HepG2 (cell line): ENCODE data around the gene JPH3. TPM values are rescaled to one million over a fixed set of nuclear protein-coding genes. Genes with fewer than 3 reads are reported as not detected.

Source experiments
- CERS6 ChIP-seq: sonication (generic); formaldehyde crosslinking; IDR thresholded peaks from 2 replicates; pipeline ENCODE4 v1.5.0; 2020; ENCODE audit warnings: missing genetic modification reagents
- HDAC2 ChIP-seq: sonication (generic); formaldehyde crosslinking; IDR thresholded peaks from 2 replicates; pipeline ENCODE4 v1.4.0; 2020; ENCODE audit warnings: missing genetic modification reagents
- KDM5B ChIP-seq: sonication (generic); formaldehyde crosslinking; IDR thresholded peaks from 2 replicates; pipeline ENCODE4 v1.4.0; 2020; ENCODE audit warnings: missing genetic modification reagents, mild to moderate bottlenecking, borderline replicate concordance
- MIXL1 ChIP-seq: IDR thresholded peaks from 2 replicates; pipeline ENCODE4 v1.6.1; 2016
- MTERF4 ChIP-seq: sonication (generic); formaldehyde crosslinking; IDR thresholded peaks from 2 replicates; pipeline ENCODE4 v1.8.0; 2023; ENCODE audit warnings: mild to moderate bottlenecking, missing genetic modification reagents
- MXD3 ChIP-seq: IDR thresholded peaks from 2 replicates; pipeline ENCODE4 v1.6.1; 2016; ENCODE audit warnings: mild to moderate bottlenecking, missing biosample characterization, missing genetic modification reagents
- MXD4 ChIP-seq: IDR thresholded peaks from 2 replicates; pipeline ENCODE4 v1.6.1; 2016; ENCODE audit warnings: mild to moderate bottlenecking, missing biosample characterization, missing genetic modification reagents
- RXRB ChIP-seq: IDR thresholded peaks from 2 replicates; pipeline ENCODE4 v1.6.1; 2016; ENCODE audit warnings: borderline replicate concordance, missing genetic modification reagents, missing compliant biosample characterization
- SOX13 ChIP-seq, 3 experiments: fragments of 450-650 bp in 1 of 3; sonication (generic) in 1 of 3; formaldehyde crosslinking in 1 of 3; IDR thresholded peaks in 2 of 3; conservative IDR thresholded peaks in 1 of 3; 2 replicates each; pipeline versions ENCODE4 v1.5.0 to v1.6.1; 2016 to 2020; ENCODE audit warnings: antibody characterized with exemption in 1 of 3, mild to moderate bottlenecking in 1 of 3, missing compliant biosample characterization in 1 of 3, missing genetic modification reagents in 1 of 3, moderate library complexity in 1 of 3
- STAG1 ChIP-seq: sonication (generic); formaldehyde crosslinking; IDR thresholded peaks from 2 replicates; pipeline ENCODE4 v1.4.0; 2020; ENCODE audit warnings: missing genetic modification reagents
- THAP7 ChIP-seq: sonication (generic); formaldehyde crosslinking; IDR thresholded peaks from 2 replicates; pipeline ENCODE4 v1.8.1; 2023; ENCODE audit warnings: mild to moderate bottlenecking, missing genetic modification reagents
- THRA ChIP-seq: sonication (generic); formaldehyde crosslinking; IDR thresholded peaks from 2 replicates; pipeline ENCODE4 v1.4.0; 2020; ENCODE audit warnings: missing genetic modification reagents, borderline replicate concordance
- USF2 ChIP-seq, 2 experiments: sonication (generic) in 1 of 2; formaldehyde crosslinking in 1 of 2; IDR thresholded peaks; 2 replicates each; pipeline versions ENCODE4 v1.5.1 to v1.6.1; 2011 to 2020; ENCODE audit warnings: borderline replicate concordance in 1 of 2, low read depth in 1 of 2, low read length in 1 of 2, mild to moderate bottlenecking in 1 of 2, missing genetic modification reagents in 1 of 2, moderate library complexity in 1 of 2
- ZFX ChIP-seq: sonication (generic); formaldehyde crosslinking; IDR thresholded peaks from 2 replicates; pipeline ENCODE4 v1.4.0; 2020; ENCODE audit warnings: mild to moderate bottlenecking, low read depth, missing genetic modification reagents, moderate library complexity
- ZHX1 ChIP-seq: sonication (generic); formaldehyde crosslinking; IDR thresholded peaks from 2 replicates; pipeline ENCODE4 v1.8.1; 2022; ENCODE audit warnings: low read depth, mild to moderate bottlenecking, missing genetic modification reagents
- ZNF124 ChIP-seq: sonication (generic); formaldehyde crosslinking; IDR thresholded peaks from 2 replicates; pipeline ENCODE4 v1.4.0; 2020; ENCODE audit warnings: missing genetic modification reagents
- ZNF749 ChIP-seq: sonication (generic); formaldehyde crosslinking; IDR thresholded peaks from 2 replicates; pipeline ENCODE4 v1.8.0; 2022; ENCODE audit warnings: mild to moderate bottlenecking, missing genetic modification reagents, moderate library complexity, borderline replicate concordance
- ZSCAN9 ChIP-seq: IDR thresholded peaks from 2 replicates; pipeline ENCODE4 v1.6.1; 2016; ENCODE audit warnings: borderline replicate concordance
- polyA plus RNA-seq, 8 experiments: library from polyadenylated mRNA; depleted of rRNA in 3 of 8; stranded (reverse) in 7 of 8; unstranded in 1 of 8; fragments of >200 nt; fragmentation: Illumina TruSeq in 4 of 8; extraction: Trizol in 4 of 8; gene quantifications; 2 replicates each; pipeline versions ENCODE4 v1.2.1 to v1.2.3, GENCODE V29; 2011 to 2016; ENCODE audit warnings: low read depth in 4 of 8, missing spikeins in 1 of 8, mixed read lengths in 1 of 8; ENCODE audit not compliant: insufficient read depth in 1 of 8
- total RNA-seq, 5 experiments: library from RNA; depleted of rRNA; stranded (reverse); fragments of >200 nt; fragmentation: Illumina TruSeq; extraction: Trizol; gene quantifications; 2 replicates each; pipeline ENCODE4 v1.2.3, GENCODE V29; 2016; ENCODE audit warnings: low read depth in 1 of 5

The JPH3 gene
- total and polyA plus RNA-seq, 2 of the 13 experiments (the other 11 are each of a cell fraction or from before 2014, with no cell fraction given) = not detected

GRCh38 chr16:87678618-87679017, 76.3 kb downstream of the JPH3 start (continued):
- TF ChIP-seq ZFX = peak; percentile 71
- peak; percentile 45; the same call in 1 of the 2 replicates for TF ChIP-seq THAP7 (CRISPR knock-in tag)
- TF ChIP-seq STAG1 (CRISPR knock-in tag) = peak; percentile 27; the same call in 1 of the 2 replicates
- peak; percentile 32; the same call in 1 of the 2 replicates for TF ChIP-seq CERS6
- TF ChIP-seq ZNF124 = 0 out of 2 replicates have a peak, but pooled peaks have one; percentile 30
- 0 out of 2 replicates have a peak, but pooled peaks have one; percentile 25 for TF ChIP-seq MXD4 (CRISPR knock-in tag)
- peak; percentile 26; the same call in 1 of the 2 replicates for TF ChIP-seq MTERF4 (CRISPR knock-in tag)
- peak; percentile 43; the same call in 1 of the 2 replicates for TF ChIP-seq ZHX1 (CRISPR knock-in tag)
- peak; percentile 71; the same call in 1 of the 2 replicates for TF ChIP-seq KDM5B (CRISPR knock-in tag)
- TF ChIP-seq RXRB = 0 out of 2 replicates have a peak, but pooled peaks have one; percentile 30
- TF ChIP-seq MIXL1 (CRISPR knock-in tag) = peak; percentile 30; the same call in 1 of the 2 replicates
- TF ChIP-seq MXD3 = peak; percentile 85; the same call in 1 of the 2 replicates
- 0 out of 2 replicates have a peak, but pooled peaks have one; percentile 39 for TF ChIP-seq ZSCAN9
- TF ChIP-seq SOX13 (IDR thresholded peaks at IDR 0.05) = no peak
- TF ChIP-seq SOX13 (CRISPR knock-in tag; conservative IDR thresholded peaks at IDR 0.05 in 1 of 2, IDR thresholded peaks at IDR 0.05 in 1 of 2) = 0 out of 4 replicates have a peak, but pooled peaks of 1 of the 2 experiments have one; percentile 18
- peak; percentile 76; the same call in 1 of the 2 replicates for TF ChIP-seq THRA
- no peak for TF ChIP-seq USF2 (IDR thresholded peaks at IDR 0.05; ENCODE audit: low read depth, low read length)
- TF ChIP-seq USF2 (CRISPR knock-in tag; IDR thresholded peaks at IDR 0.05; ENCODE audit: borderline replicate concordance) = peak; percentile 71; the same call in 1 of the 2 replicates
- peak; percentile 72; the same call in 1 of the 2 replicates for TF ChIP-seq ZNF749 (CRISPR knock-in tag)
- TF ChIP-seq HDAC2 (CRISPR knock-in tag) = peak; percentile 47; the same call in 1 of the 2 replicates
